ENCODE results near the gene CYP39A1.
"Not testable (repeated sequence)": the region's sequence is repeated elsewhere in the genome, so short reads cannot be mapped to it uniquely, and the experiment has no call there.

CYP39A1 gene

DNA sequence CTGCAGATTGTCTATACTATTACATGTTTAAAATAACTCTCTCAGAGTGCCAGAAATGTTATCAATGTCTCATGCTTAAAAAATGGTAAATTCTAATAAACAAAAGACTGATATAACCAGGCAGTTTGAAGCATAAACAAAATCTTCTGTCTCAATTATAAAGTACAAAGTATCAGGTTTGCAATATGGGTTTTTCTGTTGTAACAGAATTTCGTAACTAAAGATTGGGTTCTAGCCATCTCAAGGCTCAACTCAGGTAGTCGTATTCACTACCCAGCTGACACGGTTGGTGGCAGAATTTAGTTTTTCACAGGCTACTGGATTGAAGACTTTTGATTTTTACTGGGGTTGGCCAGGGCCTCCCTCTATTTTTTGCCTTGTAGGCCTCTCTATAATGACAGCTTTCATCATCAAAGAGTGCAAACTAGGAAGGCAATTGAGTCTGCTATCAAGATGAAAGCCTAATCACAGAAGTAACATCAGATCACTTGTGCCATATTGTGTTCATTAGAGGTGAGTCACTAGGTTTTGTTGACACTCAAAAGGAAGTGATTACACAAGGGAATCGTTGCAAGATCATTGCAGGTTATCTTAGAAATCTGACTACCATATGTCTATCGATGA lies 3.6 kb downstream of the CYP39A1 start:
- no peak for DNase-seq (ENCODE audit: low read depth in 3 of 3)

DNA sequence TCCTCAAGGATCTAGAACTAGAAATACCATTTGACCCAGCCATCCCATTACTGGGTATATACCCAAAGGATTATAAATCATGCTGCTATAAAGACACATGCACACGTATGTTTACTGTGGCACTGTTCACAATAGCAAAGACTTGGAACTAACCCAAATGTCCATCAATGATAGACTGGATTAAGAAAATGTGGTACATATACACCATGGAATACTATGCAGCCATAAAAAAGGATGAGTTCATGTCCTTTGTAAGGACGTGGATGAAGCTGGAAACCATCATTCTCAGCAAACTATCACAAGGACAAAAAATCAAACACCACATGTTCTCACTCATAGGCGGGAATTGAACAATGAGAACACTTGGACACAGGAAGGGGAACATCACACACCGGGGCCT lies 4.5 kb downstream of the CYP39A1 start:
- DNase-seq (ENCODE audit: low read depth in 3 of 3) = not testable (repeated sequence)

DNA sequence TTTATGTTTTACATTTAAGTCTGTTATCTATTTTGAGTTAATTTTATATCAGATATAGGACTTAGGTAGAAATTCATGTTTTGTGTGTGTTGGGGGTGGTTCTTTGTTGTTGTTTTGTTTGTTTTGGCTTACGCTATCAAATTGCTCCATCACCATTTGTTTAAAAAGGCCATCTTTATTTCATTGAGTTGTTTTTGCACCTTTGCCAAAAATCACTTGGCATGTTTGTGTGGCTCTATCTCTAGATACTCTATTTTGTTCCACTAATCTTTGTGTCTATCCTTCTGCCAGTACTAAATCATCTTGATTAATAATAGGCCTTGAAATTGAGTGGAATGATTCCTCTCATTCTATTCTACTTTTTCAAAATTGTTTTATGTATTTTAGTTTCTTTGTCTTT lies 7.4 kb downstream of the CYP39A1 start:
- no peak for DNase-seq (ENCODE audit: low read depth in 3 of 3)

DNA sequence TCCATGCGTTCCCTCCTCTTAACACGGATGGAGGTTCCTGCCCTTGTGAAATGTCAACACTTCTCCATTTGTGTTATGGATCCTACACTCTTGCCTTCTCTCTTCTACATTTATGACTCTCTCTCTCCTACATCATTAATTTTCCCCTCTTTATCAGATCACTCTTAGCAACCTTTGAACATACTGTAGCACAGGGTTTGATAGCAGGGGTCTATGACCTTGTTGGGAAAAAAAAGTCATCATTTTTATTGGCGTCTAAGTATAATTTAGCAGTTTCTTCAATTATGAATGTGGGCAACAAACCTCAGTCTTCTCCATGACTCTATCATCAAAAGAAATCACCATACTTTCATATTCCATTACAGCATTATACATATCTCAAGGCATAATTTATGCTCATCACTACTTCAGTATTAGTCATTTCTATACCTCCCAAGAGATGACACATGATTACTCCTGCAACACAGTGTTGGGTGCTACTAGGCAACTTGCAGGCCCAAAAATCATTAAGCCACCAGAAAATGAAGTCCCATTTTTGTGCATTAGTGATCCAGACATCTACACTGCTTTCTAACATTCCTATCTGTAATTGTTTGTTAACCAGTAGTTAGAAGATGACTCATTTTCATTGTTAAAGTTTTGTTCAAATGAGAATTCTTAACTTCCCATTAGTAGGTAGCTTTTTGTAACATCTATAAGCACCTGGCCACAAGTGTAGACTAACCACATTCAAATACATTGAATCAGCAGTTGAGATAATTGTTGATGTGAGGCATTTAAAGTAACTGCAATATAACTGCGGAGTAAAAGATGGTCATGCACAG lies 9.5 kb downstream of the CYP39A1 start:
- no peak for DNase-seq (ENCODE audit: low read depth in 3 of 3)

DNA sequence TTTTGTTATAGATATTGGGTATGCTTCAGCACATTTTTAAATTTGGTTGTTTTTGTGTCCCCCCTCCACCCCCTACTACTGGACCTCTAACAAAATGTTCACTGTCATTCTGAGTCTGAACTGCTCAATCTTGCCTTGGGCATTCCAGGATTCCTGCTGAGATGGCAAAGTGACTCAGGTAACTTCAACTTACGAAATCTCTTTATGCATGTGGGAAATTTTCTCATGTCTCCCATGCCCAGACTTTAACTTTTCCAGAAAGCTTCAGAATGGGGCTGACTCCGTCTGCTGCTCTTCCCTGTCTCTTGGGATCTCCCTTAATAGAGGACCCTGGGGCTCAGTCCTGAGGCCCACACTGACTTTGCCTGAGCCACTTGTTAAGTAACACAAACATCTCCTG lies 14.0 kb downstream of the CYP39A1 start:
- DNase-seq (ENCODE audit: low read depth in 3 of 3) = no peak

DNA sequence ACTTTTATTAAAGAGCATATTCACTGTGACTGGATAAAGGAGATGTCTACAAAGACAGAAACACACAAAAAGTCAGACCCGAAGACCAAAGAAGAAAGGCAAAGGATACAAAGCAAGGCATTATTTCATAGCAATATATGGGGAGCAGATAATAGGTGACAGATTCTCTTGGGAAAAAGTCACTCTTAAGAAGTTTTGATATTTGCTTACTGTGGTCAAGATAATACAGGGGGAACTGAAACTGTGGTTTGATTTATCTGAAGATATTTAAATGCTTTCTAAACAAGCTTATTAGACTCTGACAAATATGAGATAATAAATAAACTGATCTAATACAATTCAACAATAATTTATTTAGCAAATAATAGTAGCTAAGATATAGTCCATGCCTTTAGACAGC lies 14.7 kb downstream of the CYP39A1 start:
- no peak for DNase-seq (ENCODE audit: low read depth in 3 of 3)

DNA sequence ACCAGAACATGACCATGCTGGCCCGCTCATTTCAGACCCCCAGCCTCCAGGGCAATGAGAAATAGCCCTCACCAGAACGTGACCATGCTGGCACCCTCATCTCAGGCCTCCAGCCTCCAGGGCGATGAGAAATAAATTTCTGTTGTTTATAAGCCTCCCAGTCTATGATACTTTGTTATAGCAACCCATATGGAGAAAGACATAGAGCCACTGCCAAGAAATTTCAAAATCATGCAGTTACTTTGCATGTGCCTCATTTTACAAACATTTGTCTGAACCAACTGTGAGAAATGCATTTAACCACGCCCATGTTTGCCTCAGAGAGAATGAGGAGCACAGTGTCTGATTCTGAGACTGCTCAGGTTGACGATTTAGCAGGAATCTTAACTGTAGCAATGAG lies 15.5 kb downstream of the CYP39A1 start:
- no peak for DNase-seq (ENCODE audit: low read depth in 3 of 3)

DNA sequence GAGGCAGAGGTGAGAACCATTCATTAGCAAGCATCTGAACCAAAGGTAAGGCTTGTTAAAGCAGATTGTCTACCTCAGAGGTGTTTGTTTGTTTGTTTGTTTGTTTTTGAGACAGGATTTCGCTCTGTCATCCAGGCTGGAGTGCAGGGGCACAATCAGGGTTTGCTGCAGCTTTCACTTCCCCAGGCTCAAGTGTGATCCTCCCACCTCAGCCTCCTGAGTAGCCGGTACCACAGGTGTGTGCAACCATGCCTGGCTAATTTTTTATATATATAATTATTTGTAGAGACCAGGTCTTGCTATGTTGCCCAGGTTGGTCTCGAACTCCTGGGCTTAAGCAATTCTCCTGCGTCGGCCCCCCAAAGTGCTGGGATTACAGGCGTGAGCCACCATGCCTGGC lies 17.2 kb downstream of the CYP39A1 start:
- DNase-seq (ENCODE audit: low read depth in 3 of 3) = no peak

DNA sequence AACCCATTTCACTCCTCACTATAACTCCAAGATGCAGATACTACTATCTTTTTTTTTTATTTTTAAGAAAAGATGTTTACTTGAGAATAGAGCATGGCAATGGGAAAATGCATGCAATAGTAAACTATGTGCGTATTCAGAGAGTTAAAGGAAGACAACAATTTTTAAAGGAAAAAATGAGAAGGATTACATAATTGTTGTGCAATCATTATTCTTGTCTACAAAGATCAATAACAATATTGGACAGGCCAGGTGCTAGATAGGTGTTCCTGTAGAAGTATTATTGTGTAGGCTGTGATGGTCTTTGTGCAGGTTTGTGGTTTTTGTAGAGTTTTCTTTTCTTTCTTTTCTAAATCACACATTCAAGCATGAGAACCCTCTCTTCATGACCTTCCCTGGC lies 20.6 kb downstream of the CYP39A1 start:
- no peak for DNase-seq (ENCODE audit: low read depth in 3 of 3)

DNA sequence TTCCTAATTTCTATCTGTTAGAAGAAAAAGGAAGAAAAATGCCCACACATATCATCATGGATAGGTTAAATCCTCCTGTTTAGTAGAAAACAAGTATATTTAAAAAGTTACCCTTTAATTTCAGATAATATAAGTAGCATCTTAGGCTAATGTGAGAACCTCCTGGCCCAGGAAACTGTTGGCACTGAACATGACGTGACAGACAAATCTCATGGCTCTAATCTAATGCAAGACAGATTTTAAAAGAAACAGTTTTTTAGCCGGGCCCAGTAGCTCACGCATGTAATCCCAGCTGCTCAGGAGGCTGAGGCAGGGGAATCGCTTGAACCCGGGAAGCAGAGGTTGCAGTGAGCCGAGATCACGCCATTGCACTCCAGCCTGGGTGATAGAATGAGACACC lies 22.9 kb downstream of the CYP39A1 start:
- no peak for DNase-seq (ENCODE audit: low read depth in 3 of 3)

DNA sequence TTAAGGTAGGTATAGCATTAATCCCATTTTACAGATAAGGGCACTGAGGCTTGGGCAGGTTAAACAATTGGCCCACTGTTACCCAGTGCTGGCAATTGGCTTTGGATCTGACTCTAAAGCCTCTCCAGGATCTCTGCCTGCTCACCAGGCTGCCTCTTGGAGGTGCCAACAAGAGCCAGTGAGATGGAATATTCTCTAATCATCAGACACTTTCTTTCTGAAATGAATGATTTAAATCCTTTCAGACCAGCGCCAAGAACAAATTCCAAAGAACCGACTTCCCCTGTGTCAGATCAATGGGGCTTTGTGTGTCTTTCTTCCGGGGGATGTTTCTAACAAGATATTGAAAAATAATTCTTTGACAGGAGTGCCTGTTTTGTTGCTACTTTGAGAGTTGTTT lies 23.6 kb downstream of the CYP39A1 start:
- DNase-seq (ENCODE audit: low read depth in 3 of 3) = no peak

DNA sequence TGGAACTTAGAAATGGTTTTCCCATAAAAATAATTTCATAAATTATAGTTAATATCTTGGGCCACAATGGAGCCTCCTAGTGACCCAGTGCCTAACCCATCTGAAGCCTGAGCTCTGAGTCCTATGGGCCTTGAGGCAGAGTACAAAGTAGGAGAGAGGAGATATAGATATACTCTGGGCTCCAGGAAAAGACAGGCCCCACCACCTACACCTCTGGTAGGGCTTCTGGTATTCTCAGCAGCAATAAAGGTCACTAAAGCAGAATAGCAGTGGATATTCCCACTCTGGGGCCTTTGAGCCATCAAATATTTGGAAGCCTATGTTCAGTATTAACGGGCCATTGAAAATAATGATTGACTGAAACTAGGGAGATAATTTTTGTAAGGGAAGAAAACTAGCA lies 24.1 kb downstream of the CYP39A1 start:
- DNase-seq (ENCODE audit: low read depth in 3 of 3) = no peak

DNA sequence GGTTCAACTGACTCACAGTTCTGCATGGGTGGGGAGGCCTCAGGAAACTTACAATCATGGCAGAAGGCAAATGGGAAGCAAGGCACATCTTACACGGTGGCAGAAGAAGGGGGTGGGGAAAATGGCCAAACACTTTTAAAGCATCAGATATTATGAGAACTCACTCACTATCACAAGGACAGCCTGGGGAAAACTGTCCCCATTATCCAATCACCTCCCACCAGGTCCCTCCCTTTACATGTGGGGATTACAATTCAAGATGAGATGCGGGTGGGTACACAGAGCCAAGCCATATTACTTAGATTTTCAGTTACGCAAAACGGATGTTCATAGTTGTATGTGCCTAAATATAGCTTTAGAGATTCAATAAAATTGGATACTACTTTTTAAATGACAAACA lies 25.6 kb downstream of the CYP39A1 start:
- DNase-seq (ENCODE audit: low read depth in 3 of 3) = no peak

DNA sequence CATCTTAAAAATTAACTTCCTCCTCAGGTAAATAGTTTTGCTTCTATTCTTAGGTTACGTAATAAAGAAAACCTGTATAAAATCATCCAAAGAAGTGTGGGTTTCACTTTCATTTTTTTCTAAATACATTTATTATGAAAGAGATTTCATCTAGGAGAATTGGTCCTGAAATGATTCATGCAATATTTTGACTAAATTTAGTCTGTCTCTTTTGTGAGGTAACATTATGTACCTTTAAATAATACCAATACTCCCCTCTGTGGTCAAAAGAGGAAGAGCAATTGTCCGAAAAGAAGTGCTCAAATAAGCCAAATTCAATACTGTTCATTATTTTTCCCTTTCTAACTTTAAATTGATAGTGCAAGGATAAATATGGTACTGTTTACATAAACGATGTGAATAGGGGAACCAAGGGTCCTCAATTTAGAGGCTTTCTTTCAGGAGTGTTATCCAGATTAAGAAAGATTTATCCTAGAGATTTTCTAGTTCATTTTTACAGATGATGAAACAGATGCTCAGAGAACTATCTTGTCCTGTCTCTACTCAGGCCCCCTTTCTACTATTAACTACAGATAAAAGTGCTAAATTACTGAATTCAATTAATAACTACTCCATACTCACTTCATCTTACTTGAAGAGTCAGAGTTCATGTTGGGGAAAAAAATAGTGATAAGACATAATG lies 26.2 kb downstream of the CYP39A1 start:
- no peak for DNase-seq (ENCODE audit: low read depth in 3 of 3)

DNA sequence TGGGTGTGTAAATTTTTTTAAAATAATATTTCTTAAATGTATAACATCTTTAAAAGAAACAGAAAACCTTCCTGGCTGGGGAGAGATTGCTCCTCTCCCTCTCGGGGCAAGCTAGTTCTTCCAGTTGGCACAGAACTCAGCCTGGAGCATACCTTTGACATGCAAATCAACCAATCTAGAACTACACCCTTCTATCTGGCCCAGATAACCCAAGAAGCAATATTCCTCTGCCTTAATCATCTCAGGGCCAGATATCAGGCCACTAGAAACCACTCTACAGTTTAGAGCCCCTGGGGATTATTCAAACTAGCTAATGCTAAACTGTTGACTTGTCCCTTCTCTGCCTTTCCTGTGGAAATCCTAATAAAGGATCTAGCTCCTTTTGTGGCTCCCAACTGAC lies 33.9 kb downstream of the CYP39A1 start:
- DNase-seq (ENCODE audit: low read depth in 3 of 3) = no peak

DNA sequence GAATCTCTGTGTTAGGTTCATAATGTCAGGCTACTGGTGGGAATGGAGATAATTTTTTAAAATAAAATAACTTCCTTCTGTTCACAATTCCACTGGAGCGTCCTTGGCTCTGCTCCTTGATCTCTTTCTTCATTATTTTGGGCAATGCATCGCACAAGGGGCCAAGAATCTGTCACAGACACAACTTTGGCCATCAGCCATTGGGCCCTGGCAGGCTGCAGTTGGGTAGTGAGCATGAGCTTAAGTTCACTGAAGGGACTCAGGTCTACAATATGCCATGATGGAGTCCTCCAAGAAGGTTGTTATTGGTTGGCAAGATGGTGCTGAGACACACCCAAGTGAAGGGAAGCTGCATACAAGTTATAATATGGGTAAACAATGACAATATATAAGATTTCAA lies 40.0 kb downstream of the CYP39A1 start:
- no peak for DNase-seq (ENCODE audit: low read depth in 3 of 3)

DNA sequence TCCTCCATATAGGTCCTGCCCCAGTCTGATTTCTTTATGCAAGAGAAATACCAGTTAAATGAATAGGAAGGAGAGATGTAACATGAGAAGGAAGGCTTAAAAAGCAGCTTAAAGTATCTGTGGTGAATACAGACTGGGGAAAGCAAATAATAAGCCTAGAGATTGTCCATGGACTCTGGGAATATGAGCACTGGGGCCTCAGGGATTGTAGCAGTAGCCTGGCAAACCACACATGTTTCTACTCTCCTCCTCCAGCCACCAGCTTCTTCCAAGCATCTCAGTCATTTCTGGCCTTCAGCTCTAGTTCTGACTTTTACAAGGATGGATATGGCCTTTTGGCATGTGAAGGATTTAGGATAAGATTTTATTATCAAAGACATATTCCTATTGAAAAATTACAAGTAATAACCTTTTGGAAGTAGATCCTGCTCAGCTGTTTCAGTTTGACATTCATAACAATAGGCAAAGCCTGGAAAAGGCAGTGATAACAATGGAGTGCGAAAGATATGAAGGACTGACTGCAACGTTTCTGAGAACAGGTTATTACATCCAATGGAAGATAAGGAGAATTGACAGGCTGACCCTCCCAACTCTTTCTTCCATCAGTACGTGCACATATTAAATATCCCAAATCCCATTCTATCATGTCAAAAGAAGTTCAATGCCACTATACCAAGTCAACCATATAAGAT lies 41.6 kb downstream of the CYP39A1 start:
- no peak for DNase-seq (ENCODE audit: low read depth in 3 of 3)

DNA sequence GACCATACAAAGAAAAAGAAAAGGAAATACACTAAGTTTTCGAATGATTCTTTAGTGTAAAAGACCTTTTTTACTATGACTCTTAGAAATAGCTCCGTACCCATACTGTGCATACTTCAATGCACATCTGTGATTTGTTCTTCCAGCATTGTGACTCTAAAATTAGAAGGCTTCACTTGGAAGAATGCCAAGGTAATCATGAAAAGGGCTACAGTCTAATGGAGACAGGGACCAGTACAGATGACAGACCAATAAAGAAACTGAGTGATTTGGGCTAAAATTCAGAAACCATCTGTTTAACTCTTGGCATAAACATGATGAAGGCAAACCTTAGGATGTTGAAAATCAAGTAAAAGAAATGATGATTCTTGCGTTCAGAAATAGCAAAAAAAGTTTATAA lies 46.3 kb downstream of the CYP39A1 start:
- no peak for DNase-seq (ENCODE audit: low read depth in 3 of 3)

DNA sequence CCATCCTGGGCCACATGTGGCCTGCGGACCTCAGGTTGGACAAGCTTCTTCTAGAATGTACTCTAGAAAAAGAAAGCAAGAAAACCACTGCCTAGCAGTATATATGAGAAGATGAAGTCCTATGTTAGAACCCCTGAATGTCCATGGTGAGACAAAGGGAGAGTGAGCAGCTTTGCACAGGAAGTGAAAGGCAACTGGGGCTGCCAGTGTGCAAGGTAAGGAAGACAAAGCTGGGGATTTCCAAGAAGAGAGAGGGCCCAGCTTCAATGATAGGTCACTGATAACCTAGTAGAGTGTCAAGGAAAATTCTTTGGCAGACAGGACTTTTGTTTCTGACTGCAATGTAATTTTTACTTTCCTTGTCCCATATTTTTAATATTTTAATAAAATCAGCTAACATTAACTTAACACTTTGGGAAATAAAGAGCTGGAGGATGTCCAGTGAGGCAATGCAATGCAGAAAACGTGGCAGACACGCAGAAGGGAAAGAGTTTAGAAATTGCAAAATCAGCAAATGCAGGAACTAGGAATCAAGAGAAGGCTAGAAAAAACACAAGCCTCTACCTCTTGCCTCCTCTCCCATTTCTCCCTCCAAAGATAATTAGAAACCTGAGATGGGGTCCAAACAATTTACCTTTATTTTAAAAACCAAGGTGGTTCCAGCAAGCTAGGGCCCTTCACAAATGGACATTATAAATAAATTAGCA lies 47.4 kb downstream of the CYP39A1 start:
- no peak for DNase-seq (ENCODE audit: low read depth in 3 of 3)

DNA sequence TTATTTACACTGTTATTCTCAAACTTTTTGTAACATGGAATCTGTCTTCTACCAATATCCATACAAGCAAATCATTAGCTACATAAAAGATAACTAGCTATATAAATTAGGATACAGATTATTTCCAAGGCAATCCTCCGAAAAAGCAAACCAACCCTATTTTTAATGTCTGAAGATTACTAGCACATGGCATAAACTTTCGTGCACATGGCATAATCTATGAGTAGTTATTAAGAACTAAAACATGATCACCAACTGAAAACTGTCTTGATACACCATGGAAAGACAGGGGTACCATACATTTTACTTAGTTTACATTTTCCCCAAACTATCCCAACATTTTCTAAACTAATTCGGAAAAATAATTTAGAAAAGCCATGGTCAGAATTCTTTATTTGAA lies 54.4 kb downstream of the CYP39A1 start:
- DNase-seq (ENCODE audit: low read depth in 3 of 3) = no peak

DNA sequence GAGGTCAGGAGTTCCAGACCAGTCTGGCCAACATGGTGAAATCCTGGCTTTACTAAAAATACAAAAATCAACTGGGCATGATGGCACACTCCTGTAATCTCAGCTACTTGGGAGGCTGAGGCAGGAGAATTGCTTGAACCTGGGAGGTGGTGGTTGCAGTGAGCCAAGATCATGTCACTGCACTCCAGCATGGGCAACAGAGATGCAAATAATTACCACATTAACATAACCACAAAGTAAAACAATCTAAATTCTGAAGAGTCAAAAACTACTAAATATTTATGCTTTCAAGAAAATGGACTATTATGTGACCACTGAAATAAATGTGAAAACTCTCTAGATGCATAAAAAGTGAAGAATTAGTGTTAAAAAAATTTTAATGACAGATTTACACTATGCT lies 59.9 kb downstream of the CYP39A1 start:
- no peak for DNase-seq (ENCODE audit: low read depth in 3 of 3)

DNA sequence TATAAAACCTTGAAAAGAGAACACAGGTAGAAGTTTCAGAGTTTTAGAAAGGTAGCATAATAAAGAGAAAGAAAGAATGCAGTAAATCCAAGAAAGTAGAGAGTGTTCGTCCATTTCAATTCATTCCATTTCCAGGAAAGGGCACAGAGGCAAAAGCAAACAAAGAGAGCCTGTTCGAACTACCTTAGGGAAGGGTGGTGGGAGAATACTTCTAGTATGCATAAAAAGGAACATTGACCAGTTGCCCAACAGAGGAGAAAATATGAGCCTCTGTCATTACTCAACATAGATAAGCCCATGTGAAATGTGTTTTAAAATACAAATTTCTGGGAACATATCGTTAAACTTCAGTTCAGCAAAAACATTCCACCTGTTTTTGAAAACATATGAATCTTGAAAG lies 60.6 kb downstream of the CYP39A1 start:
- DNase-seq (ENCODE audit: low read depth in 3 of 3) = no peak
